ENCODE results near the gene ZDHHC12. TPM values are rescaled to one million over a fixed set of nuclear protein-coding genes. Genes with fewer than 3 reads are reported as not detected.

The ZDHHC12 gene
- total and polyA plus RNA-seq, 10 of the 15 experiments (the other 5 are each of a cell fraction or from before 2014, with no cell fraction given): 0.95 to 146 (median 49.9) TPM

- TF ChIP-seq CUX1 (IDR thresholded peaks at IDR 0.05; ENCODE audit: insufficient replicate concordance, low read depth, low read length) (no peak), ATF3 (IDR thresholded peaks at IDR 0.05; ENCODE audit: borderline replicate concordance, extremely low read depth, low read depth, low read length) (no peak), FOS (IDR thresholded peaks at IDR 0.05; ENCODE audit: borderline replicate concordance, extremely low read depth, insufficient read length) (no peak), POLR2AphosphoS2 (IDR thresholded peaks at IDR 0.05; ENCODE audit: low read depth, low read length) (no peak), ZSCAN29 (IDR thresholded peaks at IDR 0.05) (peak; percentile 60; the same call in 1 of the 2 replicates), PBX3 (IDR thresholded peaks at IDR 0.05; ENCODE audit: insufficient replicate concordance, low read depth, low read length) (no peak), YY1 (IDR thresholded peaks at IDR 0.05; ENCODE audit: low read depth, low read length) (peak; percentile 71), TARDBP (IDR thresholded peaks at IDR 0.05; ENCODE audit: borderline replicate concordance) (no peak), TCF12 (IDR thresholded peaks at IDR 0.05; ENCODE audit: low read depth, low read length) (0 out of 2 replicates have a peak, but pooled peaks have one; percentile 57), NKRF (conservative IDR thresholded peaks at IDR 0.05) (peak; percentile 88), IKZF2 (IDR thresholded peaks at IDR 0.05) (peak; percentile 77 to 78), RUNX3 (IDR thresholded peaks at IDR 0.05; ENCODE audit: low read length) (peak; percentile 38; the same call in 1 of the 2 replicates), LARP7 (IDR thresholded peaks at IDR 0.05) (peak; percentile 97), EED (IDR thresholded peaks at IDR 0.05; ENCODE audit: low read depth) (peak; percentile 60), SMC3 (IDR thresholded peaks at IDR 0.05; ENCODE audit: borderline replicate concordance, low read length) (peak; percentile 29; the same call in 1 of the 2 replicates), MEF2B (IDR thresholded peaks at IDR 0.05; ENCODE audit: partially characterized antibody, poor library complexity, severe bottlenecking) (peak; percentile 26), IRF4 (IDR thresholded peaks at IDR 0.05; ENCODE audit: low read depth, low read length) (no peak), CEBPZ (IDR thresholded peaks at IDR 0.05; ENCODE audit: low read depth, low read length) (no peak)
Observed at GRCh38 chr9:128702445-128702948, 21.4 kb downstream of the ZDHHC12 start, which contains the start of gene PKN3 (continued).
